Measurements from ENCODE around the gene CIBAR2. TPM values are rescaled to one million over a fixed set of nuclear protein-coding genes. Genes with fewer than 3 reads are reported as not detected.

CIBAR2 gene
- total RNA-seq, result not detected in 2 replicates

DNA sequence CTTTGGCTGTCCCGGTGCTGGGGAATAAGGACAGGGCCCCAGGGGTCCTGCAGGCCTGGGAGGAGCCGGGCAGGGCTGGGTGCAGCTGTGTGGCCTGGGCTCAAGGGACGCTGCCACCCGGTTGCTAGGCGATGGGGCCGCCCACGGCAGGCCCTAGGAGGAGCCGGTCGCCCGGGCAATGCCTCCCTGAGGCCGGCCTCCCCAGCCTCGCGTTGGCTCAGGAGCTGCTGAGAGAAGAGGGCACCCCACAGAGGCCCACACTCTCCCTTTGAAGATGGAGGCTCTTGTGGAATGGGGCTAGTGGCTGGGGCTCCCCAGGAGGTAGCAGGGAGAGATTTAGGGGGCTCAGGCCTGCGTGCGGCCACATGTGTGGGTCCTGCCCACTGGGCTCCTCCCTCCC is at the start of gene CIBAR2:
Gene CIBAR2, minus strand, starts transcription at position 109 of the 400 bp plus-strand sequence. CDS start 120 bp downstream, outside the sequence.

Other genes starting within 250 kb of the CIBAR2 start
- gene ZDHHC7, start 100.9 kb downstream of the CIBAR2 start, total RNA-seq, result 72.4 and 103 TPM in 2 replicates
- gene KIAA0513, start 84.7 kb downstream of the CIBAR2 start, total RNA-seq, result 16.2 and 33.1 TPM in 2 replicates

Measured in smooth muscle cell of bladder (primary cell).